Superior temporal gyrus (tissue), 1 donor: ENCODE data around the gene CERCAM.
A peak's percentile ranks its signal among the peaks of the same experiment; 100 is the strongest.

Experiments used
- DNase-seq: peaks from one replicate; pipeline ENCODE4 v3.0.0-alpha.2; 2016; ENCODE audit errors: extremely low spot score

CERCAM gene

DNA sequence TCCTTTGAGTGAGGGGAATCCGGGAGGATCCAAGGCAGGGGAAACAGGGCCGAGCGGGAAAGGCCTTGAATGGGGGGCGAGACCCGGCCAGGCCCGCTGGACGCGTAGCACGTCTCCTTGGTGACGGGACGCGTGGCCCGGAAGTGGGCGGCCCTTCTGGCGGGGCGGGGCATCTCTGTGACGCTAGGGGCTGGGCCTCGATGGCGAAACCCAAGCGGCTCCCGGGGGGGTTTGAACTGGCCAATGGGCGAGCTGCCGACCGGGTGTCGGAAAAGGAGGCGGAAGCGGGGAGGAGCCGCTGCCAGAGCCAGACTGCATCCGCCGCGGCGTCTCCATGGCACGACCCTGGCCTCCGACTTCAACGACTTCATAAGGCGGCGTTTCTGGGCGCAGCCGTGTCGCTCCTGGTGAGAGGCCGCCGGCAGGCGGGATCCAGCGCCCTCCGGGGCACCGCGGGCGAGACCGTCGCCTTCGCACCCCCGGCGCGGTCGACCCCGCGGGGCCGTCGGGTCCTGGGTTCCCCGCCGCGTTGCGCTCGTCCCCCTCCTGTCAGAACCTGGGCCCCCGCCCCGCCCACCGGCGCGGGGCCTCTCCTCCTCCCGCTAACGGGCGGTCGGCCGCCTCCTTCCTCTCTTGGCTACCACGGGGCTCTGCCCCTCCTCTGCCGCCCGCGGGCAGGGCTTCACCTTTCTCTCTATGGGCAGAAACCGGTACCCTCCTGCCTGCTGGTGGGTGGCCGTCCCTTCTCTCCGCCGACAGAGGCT lies 35.4 kb downstream of the CERCAM start, which contains the start of gene ODF2:
Gene ODF2 (plus strand): TSS at position 158 of the 764 bp plus-strand sequence. CDS start 86 bp downstream, at position 244.
- DNase-seq = peak; percentile 97

DNA sequence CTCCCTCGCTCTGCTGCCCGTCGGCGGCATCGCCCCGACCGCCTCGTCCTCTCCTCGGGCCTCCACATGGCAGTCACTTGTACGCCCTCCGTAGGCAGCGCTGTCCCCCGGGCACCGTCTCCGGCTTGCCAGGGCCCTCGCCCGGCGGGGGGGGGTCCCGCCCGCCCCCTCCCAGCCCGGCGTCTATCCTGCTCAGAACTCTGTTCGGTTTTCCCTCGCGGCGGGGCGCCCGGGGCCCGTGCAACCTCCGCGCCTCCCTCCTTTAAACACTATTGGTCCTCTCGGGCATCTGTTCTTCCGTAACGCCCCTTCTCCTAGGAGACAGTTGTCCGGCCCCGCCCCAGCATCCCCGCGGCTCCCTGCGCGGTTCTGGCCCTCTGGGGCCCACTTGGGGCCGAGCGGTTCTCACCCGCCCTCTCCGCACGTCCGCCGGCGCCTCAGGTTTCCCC lies 36.0 kb downstream of the CERCAM start:
- DNase-seq = peak; percentile 73

DNA sequence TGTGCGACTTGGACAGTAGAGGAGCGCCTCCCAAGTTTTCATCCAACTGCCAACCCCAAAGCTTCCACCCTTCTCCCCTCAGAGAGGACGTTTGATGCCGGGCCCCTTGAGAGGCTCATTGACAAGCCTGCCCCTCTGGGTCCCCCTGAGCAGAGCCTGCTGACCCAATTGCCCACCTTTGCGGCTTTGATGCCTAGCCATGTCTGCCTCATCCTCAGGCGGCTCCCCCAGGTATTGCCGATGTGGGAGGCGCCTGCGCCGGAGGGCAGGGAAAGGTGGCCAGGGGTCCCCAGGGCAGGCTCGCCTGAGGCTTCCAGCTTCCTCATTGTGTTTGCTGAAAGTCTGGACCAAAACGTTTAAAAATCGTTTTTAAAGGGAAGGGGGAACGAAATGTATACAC lies 36.5 kb downstream of the CERCAM start:
- DNase-seq = no peak

DNA sequence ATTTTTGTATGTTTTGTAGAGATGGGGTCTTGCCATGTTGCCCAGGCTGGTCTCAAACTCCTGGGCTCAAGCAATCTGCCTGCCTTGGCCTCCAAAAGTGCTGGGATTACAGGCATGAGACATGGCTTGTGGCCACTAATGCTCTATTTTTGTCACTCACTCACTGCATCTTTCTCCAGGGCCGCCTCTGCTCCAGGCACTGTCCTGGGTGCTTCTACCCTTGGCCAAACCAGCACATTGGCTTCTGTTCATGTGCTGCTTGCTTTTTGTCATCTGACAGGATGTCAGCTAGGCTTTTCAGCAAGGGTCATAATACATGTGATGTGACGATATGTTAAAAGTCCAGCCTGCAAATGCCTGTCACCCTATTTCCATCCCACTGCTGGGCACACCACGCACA lies 38.4 kb downstream of the CERCAM start:
- DNase-seq = no peak

DNA sequence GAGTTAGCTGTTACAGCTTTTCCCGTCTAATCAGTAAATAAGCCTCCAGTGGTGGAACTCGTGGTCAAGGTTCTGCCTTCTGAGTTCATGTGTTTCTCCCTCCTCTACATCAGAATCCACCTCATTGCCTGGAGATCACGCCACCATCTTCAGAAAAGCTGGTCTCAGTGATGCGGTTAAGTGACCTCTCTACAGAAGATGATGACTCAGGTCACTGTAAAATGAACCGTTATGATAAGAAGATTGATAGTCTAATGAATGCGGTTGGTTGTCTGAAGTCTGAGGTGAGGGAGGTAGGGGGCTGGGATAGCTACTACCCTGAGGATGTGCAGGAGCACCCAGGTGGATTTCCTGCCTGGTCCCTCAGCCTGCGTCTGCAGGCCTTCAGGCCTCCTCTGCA lies 48.4 kb downstream of the CERCAM start:
- DNase-seq = no peak

DNA sequence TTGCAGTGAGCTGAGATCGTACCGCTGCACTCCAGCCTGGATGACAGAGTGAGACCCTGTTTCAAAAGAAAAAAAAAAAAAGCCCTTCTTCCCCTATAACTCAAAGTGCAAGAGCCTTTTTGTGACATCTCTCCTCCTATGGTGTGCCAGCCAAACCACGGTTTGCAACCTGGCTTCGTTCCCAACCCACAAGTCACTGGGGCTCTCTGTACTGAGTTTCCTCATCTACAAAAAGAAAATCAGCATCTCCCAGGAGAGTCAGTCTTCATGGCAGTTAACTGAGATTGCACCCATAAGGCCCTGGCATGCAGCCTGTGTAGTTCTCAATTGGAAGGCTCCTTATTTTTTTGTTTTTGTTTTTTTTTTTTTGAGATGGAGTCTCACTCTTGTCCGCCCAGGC lies 49.9 kb downstream of the CERCAM start:
- no peak for DNase-seq

DNA sequence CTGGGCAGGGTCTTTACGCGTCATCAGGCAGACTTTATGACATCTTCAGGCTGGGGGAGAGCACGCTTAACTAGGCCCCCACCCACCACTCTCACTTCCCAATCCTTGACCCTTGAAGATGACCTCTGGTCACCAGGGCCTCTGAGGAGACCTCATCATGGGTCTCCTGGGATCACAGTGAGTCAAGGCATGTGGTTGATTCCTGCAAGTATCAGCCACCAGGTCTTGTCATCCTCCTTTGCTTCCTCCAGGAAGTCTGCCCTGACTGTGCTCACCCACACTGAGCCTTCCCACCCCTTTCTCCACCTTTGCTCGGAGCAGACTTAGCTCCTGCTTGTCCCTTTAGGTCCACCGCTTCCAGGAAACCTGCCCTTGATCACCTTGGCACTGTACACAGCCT lies 52.4 kb downstream of the CERCAM start:
- no peak for DNase-seq

DNA sequence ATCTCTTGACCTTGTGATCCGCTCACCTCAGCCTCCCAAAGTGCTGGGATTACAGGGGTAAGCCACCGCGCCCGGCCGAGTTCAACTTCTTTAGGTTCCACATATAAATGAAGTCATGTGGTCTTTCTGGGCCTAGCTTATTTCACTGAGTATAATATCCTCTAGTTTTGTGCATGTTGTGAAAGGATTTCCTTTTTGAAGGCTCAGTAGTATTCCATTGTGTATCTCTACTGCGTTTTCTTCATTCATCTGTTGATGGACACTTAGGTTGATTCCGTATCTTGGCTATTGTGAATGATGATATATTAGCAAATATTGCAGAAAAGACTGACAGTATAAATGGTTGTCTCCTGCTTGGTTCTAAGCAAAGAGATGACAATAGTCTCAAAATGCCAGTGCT lies 55.2 kb downstream of the CERCAM start:
- no peak for DNase-seq

DNA sequence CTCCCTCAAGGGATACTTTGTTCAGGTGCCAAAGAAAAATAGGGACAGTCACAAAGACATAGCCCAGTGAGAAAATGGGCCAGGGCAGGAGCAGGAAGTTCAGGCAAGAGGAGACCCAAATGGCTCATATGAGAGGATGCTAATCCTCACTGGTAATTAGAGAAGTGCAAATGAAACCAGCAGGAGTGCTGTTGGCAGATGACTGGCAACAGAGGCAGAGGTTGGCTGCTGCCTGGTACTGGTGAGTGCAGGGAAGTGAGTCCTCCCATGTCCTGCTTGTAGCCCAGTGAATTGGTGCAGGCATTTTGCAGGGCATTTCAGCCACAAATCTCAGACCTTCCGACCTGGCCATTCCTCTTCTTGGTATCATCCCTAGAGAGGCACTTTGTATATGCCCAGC lies 58.6 kb downstream of the CERCAM start:
- DNase-seq = no peak

DNA sequence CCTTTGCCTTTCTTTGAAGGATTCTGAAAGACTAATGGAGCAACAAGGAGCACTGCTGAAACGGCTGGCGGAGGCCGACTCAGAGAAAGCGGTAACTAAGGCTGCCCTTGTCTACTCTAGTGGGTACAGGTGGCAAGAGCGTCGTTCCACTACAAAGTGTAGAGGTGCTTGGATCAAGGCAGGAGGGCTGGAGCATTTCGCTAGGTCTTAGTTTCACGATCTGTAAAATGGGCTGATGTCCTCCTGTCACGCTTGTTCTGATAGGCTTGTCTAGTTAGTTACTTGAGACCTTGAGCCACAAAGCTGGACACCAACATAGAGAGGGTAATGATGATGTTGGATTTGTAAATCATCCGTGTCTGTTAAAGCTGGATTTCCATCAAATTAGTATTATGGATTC lies 60.9 kb downstream of the CERCAM start:
- DNase-seq = no peak

DNA sequence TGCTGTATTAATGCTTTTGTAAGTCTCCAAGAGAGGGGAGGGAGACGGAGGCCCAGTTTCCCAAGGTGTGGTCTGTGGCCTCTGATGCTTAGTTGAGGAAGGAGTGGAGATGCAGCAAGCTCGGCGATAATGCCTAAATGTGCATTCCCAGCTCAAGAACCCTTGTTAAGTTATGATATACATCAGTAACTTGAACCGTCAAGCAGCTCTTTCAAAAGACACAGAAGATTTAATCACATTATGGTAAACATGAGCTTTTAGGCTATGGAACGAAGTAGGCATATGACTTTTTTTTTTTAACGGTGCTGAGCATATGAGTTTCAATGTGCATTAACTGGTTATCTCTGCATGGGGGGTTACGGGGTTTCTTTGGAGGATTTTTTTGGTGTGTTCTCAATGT lies 61.5 kb downstream of the CERCAM start:
- no peak for DNase-seq

DNA sequence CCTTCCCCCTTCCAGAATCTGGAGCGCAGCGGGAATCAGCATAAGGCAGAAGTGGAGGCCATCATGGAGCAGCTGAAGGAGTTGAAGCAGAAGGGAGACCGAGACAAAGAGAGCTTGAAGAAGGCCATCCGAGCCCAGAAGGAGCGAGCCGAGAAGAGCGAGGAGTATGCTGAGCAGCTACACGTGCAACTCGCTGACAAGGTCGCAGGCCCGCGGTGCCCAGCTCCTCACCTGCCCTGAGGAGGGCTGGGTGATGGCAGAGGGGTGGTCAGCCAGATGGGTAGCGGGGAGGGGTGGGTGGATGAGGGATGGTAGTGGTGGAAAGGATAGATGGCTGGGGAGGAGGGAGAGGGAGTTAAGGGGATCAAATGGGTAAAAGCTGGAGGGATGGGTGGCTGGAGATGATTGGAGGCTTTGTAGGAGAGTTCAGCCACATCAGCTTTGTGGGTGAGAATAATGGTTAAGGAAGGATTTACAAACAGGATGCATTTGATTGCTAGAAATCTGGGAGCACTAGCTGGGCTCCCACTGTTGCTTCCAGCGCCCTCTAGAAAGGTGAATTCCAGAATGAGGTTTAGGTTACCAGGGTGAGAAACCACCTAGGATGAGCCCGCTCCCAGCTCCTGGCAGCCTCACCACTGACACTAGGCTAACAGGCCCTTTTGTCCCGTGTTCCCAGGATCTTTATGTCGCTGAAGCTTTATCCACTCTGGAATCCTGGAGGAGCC lies 64.2 kb downstream of the CERCAM start:
- DNase-seq = no peak

DNA sequence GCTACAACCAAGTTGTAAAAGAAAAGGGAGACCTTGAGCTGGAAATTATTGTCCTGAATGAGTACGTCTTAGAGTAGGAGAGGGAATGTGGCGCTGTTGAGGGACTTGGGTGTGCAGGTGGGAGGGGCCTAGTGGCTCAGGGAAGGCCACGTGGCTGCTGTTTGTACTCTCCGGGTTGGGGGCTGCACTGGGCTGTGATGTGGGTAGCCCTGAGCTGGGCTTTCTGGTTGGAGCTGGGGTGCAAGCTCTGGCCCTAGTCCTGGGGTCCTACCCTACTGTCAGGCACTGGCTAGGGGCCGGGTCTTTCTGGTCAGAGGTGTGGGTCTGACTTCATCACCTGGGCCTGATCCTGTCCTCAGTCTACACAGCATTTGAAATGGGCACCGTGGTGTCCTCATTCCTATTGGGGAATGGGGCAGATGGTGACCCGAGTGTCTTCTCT lies 64.8 kb downstream of the CERCAM start:
- no peak for DNase-seq

DNA sequence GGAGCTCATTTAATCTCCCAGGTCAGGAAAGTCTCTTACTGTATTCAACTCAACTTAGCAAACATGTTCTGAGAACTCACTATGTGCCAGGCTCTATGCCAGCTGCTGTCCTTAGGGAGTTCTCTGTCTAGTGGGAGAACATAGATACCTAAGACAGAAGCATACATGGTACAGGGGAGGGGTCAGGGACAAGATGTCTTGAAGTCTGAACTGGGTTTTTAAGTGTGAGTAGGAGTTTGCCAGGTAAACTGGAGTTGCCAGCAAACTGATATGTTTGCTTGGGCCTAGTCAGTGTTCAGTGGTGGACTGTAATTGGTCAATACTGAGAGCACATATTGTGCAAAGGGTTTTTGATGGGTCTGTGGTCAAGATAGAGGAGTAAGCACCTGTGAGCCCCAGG lies 65.5 kb downstream of the CERCAM start:
- DNase-seq = no peak
